Astrocyte of the cerebellum (primary cell): ENCODE measurements around the gene BCS1L.
A peak's percentile ranks its signal among the peaks of the same experiment; 100 is the strongest.

ENCODE experiments used
- DNase-seq: peaks from one replicate; pipeline ENCODE4 v3.0.0-alpha.2; 2011; ENCODE audit warnings: low read depth
- H3K4me3 ChIP-seq: 2 replicates; pipeline ENCODE4 v1.5.1; 2011; ENCODE audit warnings: mild to moderate bottlenecking, low read depth, low read length, moderate library complexity
- in situ Hi-C: cut with HindIII; loops from 2 replicates; pipeline ENCODE4 v1.10.0; 2017; ENCODE audit warnings: low sequenced_read_pairs
- TF ChIP-seq, protein P1 (sequence below): IDR thresholded peaks from 2 replicates; pipeline ENCODE4 v1.5.1; 2012; ENCODE audit warnings: low read length, low read depth, moderate library complexity, mild to moderate bottlenecking; ENCODE audit errors: missing control alignments

Gene BCS1L

DNA sequence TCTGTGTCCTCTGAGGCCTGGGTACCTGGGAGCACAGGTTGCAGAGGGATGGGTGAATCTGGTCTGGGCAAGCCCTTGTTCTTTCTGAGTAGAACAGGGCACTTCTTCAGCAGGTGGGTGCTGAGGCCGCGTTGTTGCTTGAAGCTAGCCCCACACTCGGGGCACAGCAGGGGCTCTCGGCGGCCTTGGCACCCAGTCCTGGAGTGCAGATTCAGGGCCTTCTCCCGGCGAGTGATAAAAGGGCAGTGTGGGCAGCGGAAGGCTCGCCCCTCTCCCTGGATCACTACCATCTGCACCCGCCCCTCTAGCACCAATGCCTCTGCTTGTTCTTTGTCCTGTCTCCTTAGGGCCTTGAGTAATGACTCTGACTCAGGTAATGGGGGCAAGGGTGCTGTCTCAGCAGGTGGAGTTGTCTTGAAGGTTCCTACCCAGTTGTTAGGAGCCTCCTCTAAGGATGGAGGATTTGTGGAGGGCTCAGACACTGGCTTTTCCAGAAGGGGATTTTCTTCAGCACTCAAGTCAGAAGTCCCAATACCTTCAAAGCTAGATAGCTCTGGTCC, 15.7 kb upstream of the BCS1L start:
- in situ Hi-C loops = no loop called here
- H3K4me3 ChIP-seq = no peak overlapping the region
- no peak for DNase-seq
- TF ChIP-seq, protein P1, sequence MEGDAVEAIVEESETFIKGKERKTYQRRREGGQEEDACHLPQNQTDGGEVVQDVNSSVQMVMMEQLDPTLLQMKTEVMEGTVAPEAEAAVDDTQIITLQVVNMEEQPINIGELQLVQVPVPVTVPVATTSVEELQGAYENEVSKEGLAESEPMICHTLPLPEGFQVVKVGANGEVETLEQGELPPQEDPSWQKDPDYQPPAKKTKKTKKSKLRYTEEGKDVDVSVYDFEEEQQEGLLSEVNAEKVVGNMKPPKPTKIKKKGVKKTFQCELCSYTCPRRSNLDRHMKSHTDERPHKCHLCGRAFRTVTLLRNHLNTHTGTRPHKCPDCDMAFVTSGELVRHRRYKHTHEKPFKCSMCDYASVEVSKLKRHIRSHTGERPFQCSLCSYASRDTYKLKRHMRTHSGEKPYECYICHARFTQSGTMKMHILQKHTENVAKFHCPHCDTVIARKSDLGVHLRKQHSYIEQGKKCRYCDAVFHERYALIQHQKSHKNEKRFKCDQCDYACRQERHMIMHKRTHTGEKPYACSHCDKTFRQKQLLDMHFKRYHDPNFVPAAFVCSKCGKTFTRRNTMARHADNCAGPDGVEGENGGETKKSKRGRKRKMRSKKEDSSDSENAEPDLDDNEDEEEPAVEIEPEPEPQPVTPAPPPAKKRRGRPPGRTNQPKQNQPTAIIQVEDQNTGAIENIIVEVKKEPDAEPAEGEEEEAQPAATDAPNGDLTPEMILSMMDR = no peak

DNA sequence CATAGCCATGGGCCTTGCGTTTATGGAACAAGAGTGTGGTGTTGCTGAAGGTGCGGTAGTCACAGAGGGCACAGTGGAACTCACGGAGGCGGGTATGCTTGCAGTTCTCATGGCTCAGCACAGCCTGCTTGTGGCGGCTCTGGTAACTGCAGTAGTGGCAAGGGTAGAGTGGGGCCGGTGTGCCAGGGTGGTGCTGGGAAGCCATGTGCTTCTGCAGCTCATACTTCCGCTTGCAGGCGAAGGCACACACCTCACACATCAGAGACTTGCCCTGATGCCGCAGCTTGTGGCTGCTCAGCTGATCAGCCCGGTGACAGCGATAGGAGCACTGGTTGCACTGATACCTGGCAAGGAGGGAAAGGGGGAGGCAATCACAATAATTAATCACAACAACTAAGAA, 14.8 kb upstream of the BCS1L start:
- DNase-seq = no peak
- TF ChIP-seq, protein P1 = no peak
- H3K4me3 ChIP-seq = no peak overlapping the region
- in situ Hi-C loops = no loop called here

DNA sequence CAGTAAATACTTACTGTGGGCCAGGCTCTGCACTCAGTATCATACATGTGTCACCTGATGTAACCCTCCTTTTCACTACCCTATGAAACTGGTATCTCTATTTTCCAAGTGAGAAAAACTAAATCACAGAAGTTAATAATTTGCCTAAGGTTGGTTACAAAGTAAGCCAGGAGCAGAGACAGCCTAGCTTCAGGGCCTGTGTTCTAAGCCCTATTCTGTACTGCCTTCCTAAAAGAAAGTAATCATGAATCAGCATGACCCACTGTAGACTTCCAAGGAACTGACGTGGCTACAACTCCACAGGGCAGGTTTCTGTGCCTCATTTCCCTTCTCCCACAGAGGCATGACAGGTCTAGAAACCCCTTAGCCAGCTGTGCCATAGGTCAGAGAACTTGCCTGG, 14.4 kb upstream of the BCS1L start:
- TF ChIP-seq, protein P1 = no peak
- no peak for DNase-seq
- H3K4me3 ChIP-seq = no peak overlapping the region
- in situ Hi-C loops = no loop called here

DNA sequence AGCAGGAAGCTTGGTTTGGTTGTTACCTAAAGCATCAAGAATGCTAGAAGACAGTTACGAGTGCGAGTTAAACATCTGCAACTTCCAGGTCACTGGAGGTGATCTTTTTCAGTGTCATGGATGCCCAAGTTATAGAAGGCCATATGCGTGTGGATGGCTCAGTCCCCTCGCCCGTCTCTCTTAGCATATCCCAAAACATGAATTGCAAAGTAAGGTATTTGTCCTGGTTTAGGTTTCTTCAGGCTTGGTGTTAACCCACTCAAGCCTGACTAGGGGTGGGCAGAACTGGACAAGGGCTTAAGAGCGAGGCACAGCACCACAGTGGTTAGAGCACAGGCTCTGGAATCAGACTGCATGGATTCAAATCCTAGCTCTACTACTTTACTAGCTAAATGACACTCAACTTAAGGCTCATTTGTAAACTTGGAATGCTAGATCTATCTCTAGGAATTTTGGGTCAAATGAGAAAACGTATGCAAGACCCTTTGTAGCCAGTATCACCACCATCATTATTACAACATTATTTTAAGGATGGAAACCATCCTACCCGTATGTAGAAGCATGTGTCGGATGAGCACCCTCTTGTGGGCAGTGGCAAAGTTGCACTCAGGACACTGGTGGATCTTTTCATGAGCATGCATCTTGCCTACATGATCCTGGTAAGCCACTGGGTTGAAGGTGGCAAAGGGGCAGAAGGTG, 11.2 kb upstream of the BCS1L start:
- DNase-seq = peak; percentile 38
- no peak overlapping the region for H3K4me3 ChIP-seq
- TF ChIP-seq, protein P1 = peak; percentile 91
- in situ Hi-C loops = no loop called here

DNA sequence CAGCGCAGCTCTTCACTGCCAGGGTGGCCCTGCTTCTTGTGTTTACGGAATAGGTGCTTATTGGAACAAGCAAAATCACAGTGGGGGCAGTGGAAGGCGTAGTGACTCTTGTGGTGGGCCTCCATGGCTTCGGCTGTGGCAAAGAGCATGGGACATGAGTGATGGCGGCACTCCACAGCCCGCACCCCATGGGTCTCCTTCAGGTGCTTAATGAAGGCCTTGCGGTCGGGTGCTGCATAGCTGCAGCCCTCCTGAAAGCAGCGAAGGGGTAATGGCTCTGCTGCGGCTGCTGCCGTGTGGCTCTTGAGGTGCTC, 10.7 kb upstream of the BCS1L start:
- TF ChIP-seq, protein P1 = no peak
- H3K4me3 ChIP-seq = no peak overlapping the region
- in situ Hi-C loops = no loop called here
- no peak for DNase-seq

DNA sequence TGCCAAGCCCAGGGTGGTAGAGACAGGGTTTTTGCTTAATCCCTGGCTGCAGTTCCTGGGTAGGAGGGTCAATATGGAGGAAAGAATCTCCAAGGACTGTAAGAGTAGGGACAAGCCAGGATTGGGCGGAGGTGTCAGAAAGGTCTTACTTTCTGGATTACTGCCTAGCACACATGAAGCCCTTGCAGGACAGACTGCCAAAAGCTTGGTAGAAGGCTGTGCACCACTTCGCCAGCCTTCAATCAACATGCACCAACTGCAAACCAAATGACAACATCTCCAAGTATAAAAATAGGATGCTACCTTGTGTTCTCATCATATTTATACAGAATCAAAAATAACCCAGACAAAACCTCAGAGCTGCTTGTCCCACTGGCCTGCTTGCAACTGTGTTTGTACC, 3.7 kb upstream of the BCS1L start:
- no peak for DNase-seq
- in situ Hi-C loops = loop anchor here (5.0 kb wide), 1 partner anchor 83 kb away; no protein-coding TSS in a partner anchor
- TF ChIP-seq, protein P1 = no peak

More for the DNA sequence above, 3.7 kb upstream of the BCS1L start:
- no peak overlapping the region for H3K4me3 ChIP-seq
